ENCODE results near the gene SIRT2.

The SIRT2 gene

DNA sequence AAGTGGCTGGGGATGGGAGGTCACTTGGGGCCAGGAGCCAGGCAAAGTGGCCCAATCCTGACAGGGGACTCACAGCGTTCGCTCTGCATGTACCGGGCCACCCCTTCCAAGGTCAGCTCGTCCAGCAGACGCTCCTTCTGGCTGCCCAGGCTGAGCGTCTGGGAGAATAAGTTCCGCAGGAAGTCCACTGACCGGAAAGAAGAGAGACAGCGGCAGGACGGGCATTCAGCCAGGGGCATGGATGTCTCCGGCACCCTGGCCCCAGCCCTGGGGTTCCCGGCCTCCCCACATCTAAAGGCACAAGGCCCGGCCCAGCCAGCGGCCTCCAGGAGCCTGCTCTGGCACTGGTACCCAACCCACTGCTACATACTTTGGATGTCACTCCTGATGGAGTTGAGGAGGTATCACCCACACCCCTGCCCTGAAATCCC lies 6.1 kb downstream of the SIRT2 start:
- H3K36me3 ChIP-seq (ENCODE audit: insufficient read depth, low read length): peaks cover 7% of the 10 kb centered on the region; the same call in 1 of the 2 replicates
- TF ChIP-seq EZH2phosphoT487 (IDR thresholded peaks at IDR 0.05; ENCODE audit: borderline replicate concordance) (no peak), CTCF (conservative IDR thresholded peaks at IDR 0.05; ENCODE audit: low read length) (no peak)
- H3K9me3 ChIP-seq (ENCODE audit: insufficient read depth, low read depth, low read length): no peaks in the 10 kb centered on the region
- H3K4me1 ChIP-seq (ENCODE audit: insufficient read depth, low read length, poor library complexity, severe bottlenecking): peaks cover 8% of the 10 kb centered on the region
- no peak overlapping the region for H3K9ac ChIP-seq (ENCODE audit: low read depth, low read length, poor library complexity, severe bottlenecking)
- H3K4me3 ChIP-seq (ENCODE audit: low read length, poor library complexity, severe bottlenecking): no peak overlapping the region
- H2AFZ ChIP-seq (ENCODE audit: low read length): no peak overlapping the region
- H4K20me1 ChIP-seq (ENCODE audit: insufficient read depth, low read length, poor library complexity, severe bottlenecking): no peaks in the 10 kb centered on the region
- no peaks in the 10 kb centered on the region for H3K27me3 ChIP-seq (ENCODE audit: insufficient read depth, low read length, poor library complexity, severe bottlenecking)
- H3K9me2 ChIP-seq (replicated peaks; ENCODE audit: low read depth, low read length): no peaks in the 10 kb centered on the region
- H3K79me2 ChIP-seq (ENCODE audit: insufficient read depth, low read length): no peaks in the 10 kb centered on the region; the same call in 1 of the 2 replicates
- H3F3A ChIP-seq (ENCODE audit: low read depth): no peaks in the 10 kb centered on the region
- H3K4me2 ChIP-seq (ENCODE audit: low read depth, low read length, poor library complexity, severe bottlenecking): no peak overlapping the region

DNA sequence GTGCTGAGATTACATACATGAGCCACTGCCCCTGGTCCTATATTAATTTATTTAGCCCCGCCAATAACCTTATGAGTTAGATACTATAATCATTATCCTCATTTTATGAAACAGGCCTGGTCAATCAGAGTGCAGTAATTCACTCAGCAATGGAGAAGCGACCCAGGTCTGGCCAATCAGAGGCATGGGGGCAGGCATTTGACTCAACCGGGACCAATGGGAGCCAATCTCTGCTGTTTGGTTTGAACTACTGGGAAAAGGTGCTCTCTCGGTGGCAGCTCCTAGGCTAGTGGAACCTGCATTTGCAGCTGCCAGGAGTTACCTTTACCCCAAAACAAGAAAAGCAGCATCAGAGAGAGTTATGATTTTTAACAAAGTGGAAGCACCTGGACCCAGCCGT lies 6.6 kb downstream of the SIRT2 start:
- no peak overlapping the region for H3K9ac ChIP-seq (ENCODE audit: low read depth, low read length, poor library complexity, severe bottlenecking)
- peaks cover 3% of the 10 kb centered on the region for H3K4me1 ChIP-seq (ENCODE audit: insufficient read depth, low read length, poor library complexity, severe bottlenecking)
- H3K27me3 ChIP-seq (ENCODE audit: insufficient read depth, low read length, poor library complexity, severe bottlenecking): no peaks in the 10 kb centered on the region
- H3K36me3 ChIP-seq (ENCODE audit: insufficient read depth, low read length): peaks cover 8% of the 10 kb centered on the region; the same call in 1 of the 2 replicates
- TF ChIP-seq CTCF (conservative IDR thresholded peaks at IDR 0.05; ENCODE audit: low read length) (no peak), EZH2phosphoT487 (IDR thresholded peaks at IDR 0.05; ENCODE audit: borderline replicate concordance) (no peak)
- H3K9me2 ChIP-seq (replicated peaks; ENCODE audit: low read depth, low read length): no peaks in the 10 kb centered on the region
- H3F3A ChIP-seq (ENCODE audit: low read depth): no peaks in the 10 kb centered on the region
- no peak overlapping the region for H2AFZ ChIP-seq (ENCODE audit: low read length)
- H3K79me2 ChIP-seq (ENCODE audit: insufficient read depth, low read length): no peaks in the 10 kb centered on the region
- no peak overlapping the region for H3K4me3 ChIP-seq (ENCODE audit: low read length, poor library complexity, severe bottlenecking)
- H3K9me3 ChIP-seq (ENCODE audit: insufficient read depth, low read depth, low read length): no peaks in the 10 kb centered on the region
- no peak overlapping the region for H3K4me2 ChIP-seq (ENCODE audit: low read depth, low read length, poor library complexity, severe bottlenecking)
- H4K20me1 ChIP-seq (ENCODE audit: insufficient read depth, low read length, poor library complexity, severe bottlenecking): no peaks in the 10 kb centered on the region

GRCh38 chr19:38891771-38892170 lies 7.6 kb downstream of the SIRT2 start:
- H3K9me2 ChIP-seq (replicated peaks; ENCODE audit: low read depth, low read length): no peaks in the 10 kb centered on the region
- no peaks in the 10 kb centered on the region for H3K9me3 ChIP-seq (ENCODE audit: insufficient read depth, low read depth, low read length)
- TF ChIP-seq CTCF (conservative IDR thresholded peaks at IDR 0.05; ENCODE audit: low read length) (no peak), EZH2phosphoT487 (IDR thresholded peaks at IDR 0.05; ENCODE audit: borderline replicate concordance) (no peak)
- no peaks in the 10 kb centered on the region for H3F3A ChIP-seq (ENCODE audit: low read depth)
- no peak overlapping the region for H3K9ac ChIP-seq (ENCODE audit: low read depth, low read length, poor library complexity, severe bottlenecking)
- H3K4me2 ChIP-seq (ENCODE audit: low read depth, low read length, poor library complexity, severe bottlenecking): no peak overlapping the region
- H2AFZ ChIP-seq (ENCODE audit: low read length): no peak overlapping the region
- H3K36me3 ChIP-seq (ENCODE audit: insufficient read depth, low read length): peaks cover 8% of the 10 kb centered on the region; the same call in 1 of the 2 replicates
- no peaks in the 10 kb centered on the region for H4K20me1 ChIP-seq (ENCODE audit: insufficient read depth, low read length, poor library complexity, severe bottlenecking)
- H3K27me3 ChIP-seq (ENCODE audit: insufficient read depth, low read length, poor library complexity, severe bottlenecking): no peaks in the 10 kb centered on the region
- H3K4me1 ChIP-seq (ENCODE audit: insufficient read depth, low read length, poor library complexity, severe bottlenecking): peaks cover 2% of the 10 kb centered on the region
- H3K79me2 ChIP-seq (ENCODE audit: insufficient read depth, low read length): no peaks in the 10 kb centered on the region
- no peak overlapping the region for H3K4me3 ChIP-seq (ENCODE audit: low read length, poor library complexity, severe bottlenecking)

Measured in Loucy (cell line).